ENCODE results near the gene RUNX1. TPM values are rescaled to one million over a fixed set of nuclear protein-coding genes. Genes with fewer than 3 reads are reported as not detected.

Gene RUNX1
- total and polyA plus RNA-seq, 10 of the 15 experiments (the other 5 are each of a cell fraction or from before 2014, with no cell fraction given) = 0.90 to 15.2 (median 4.1) TPM

GRCh38 chr21:34808569-34809204 lies 240.4 kb downstream of the RUNX1 start:
- Histone ChIP-seq H2AFZ (ENCODE audit: control insufficient read depth, low read depth, low read length) (no peak overlapping the region), H3K9ac (ENCODE audit: control insufficient read depth, insufficient read depth, low read length) (no peak overlapping the region), H3K4me1 (ENCODE audit: control insufficient read depth, insufficient read depth, low read length) (peaks cover 21% of the 10 kb centered on the region), H3K36me3 (ENCODE audit: control insufficient read depth in 2 of 2, insufficient read depth in 2 of 2, low read length in 1 of 2) (no peaks in the 10 kb centered on the region), H3K4me3 (no peak overlapping the region), H3K9me3 (replicated peaks; ENCODE audit: control insufficient read depth, insufficient read depth, low read length) (no peaks in the 10 kb centered on the region), H3K4me2 (ENCODE audit: control insufficient read depth, insufficient read depth) (peak overlapping the region; percentile 43; the same call in 1 of the 2 replicates), H4K20me1 (ENCODE audit: control insufficient read depth, insufficient read depth) (no peaks in the 10 kb centered on the region), H3K27ac (ENCODE audit: control insufficient read depth, insufficient read depth) (no peak overlapping the region), H3K27me3 (replicated peaks in 1 of 2; ENCODE audit: control insufficient read depth in 2 of 2, insufficient read depth in 2 of 2, low read length in 1 of 2) (no peaks in the 10 kb centered on the region), H3K79me2 (ENCODE audit: control insufficient read depth, insufficient read depth, low read length) (no peaks in the 10 kb centered on the region)
- ATAC-seq (peak; percentile 23), DNase-seq (ENCODE audit: low read depth, low spot score) (no peak), FAIRE-seq (no peak)
- in situ Hi-C loops (cut with MboI) = no loop called here
- ChIA-PET RAD21 (ENCODE audit: unreplicated experiment) (interaction anchor here (0.5 to 2.1 kb wide), 7 partner anchors 9 to 325 kb away, joined by 3 to 9 read pairs (median 3); no protein-coding TSS in a partner anchor), POLR2A (interaction anchor here (0.6 kb wide), 1 partner anchor 365 kb away, joined by 5 read pairs; no protein-coding TSS in a partner anchor), SMC1A (ENCODE audit: uncharacterized antibody, unreplicated experiment) (interaction anchor here (1.1 to 2.4 kb wide), 4 partner anchors 8 to 79 kb away, joined by 3 to 6 read pairs (median 4); no protein-coding TSS in a partner anchor), CTCF (interaction anchor here (0.7 kb wide), 1 partner anchor 39 kb away, joined by 4 read pairs; no protein-coding TSS in a partner anchor)
- BruUV-seq (replicated peaks) = no TSS peak
- WGBS (ENCODE audit: insufficient coverage, insufficient replicate concordance, low lambda C conversion rate, missing lambda C conversion rate) = 37% methylated on average over 7 of the region's 7 CpGs
- intact Hi-C loops (cut with micrococcal nuclease; ENCODE audit: unreplicated experiment) = loop anchor here (5.0 kb wide), 1 partner anchor 59 kb away; no protein-coding TSS in a partner anchor
- peak; percentile 78 for TF ChIP-seq MEF2B (IDR thresholded peaks at IDR 0.05; ENCODE audit: partially characterized antibody, poor library complexity, severe bottlenecking)
- no peak for TF ChIP-seq NFYB (IDR thresholded peaks at IDR 0.05; ENCODE audit: insufficient read depth, low read depth, low read length)
- TF ChIP-seq ZBTB33 (IDR thresholded peaks at IDR 0.05) = no peak
- TF ChIP-seq DPF2 (IDR thresholded peaks at IDR 0.05) = no peak
- 0 out of 2 replicates have a peak, but pooled peaks have one; percentile 10 for TF ChIP-seq NR2F1 (conservative IDR thresholded peaks at IDR 0.05)
- TF ChIP-seq EED (IDR thresholded peaks at IDR 0.05; ENCODE audit: low read depth) = no peak
- TF ChIP-seq ZNF274 (IDR thresholded peaks at IDR 0.05; ENCODE audit: insufficient read depth, insufficient read length) = no peak
- TF ChIP-seq TAF1 (IDR thresholded peaks at IDR 0.05; ENCODE audit: borderline replicate concordance, low read depth, low read length) = no peak
- 0 out of 2 replicates have a peak, but pooled peaks have one; percentile 1 for TF ChIP-seq MLLT1 (IDR thresholded peaks at IDR 0.05)
- TF ChIP-seq IKZF2 (IDR thresholded peaks at IDR 0.05) = 0 out of 4 replicates have a peak, but pooled peaks of 1 of the 2 experiments have one; percentile 17
- no peak for TF ChIP-seq ZNF687 (IDR thresholded peaks at IDR 0.05)
- no peak for TF ChIP-seq ZBED1 (IDR thresholded peaks at IDR 0.05; ENCODE audit: borderline replicate concordance)
- TF ChIP-seq NFYA (IDR thresholded peaks at IDR 0.05; ENCODE audit: borderline replicate concordance, low read depth, low read length) = no peak
- no peak for TF ChIP-seq TBL1XR1 (IDR thresholded peaks at IDR 0.05; ENCODE audit: low read depth, low read length)

All from GM12878 (cell line).